RWPE1 (cell line): ENCODE data around the gene C1orf159.

Experiments used
- CTCF ChIA-PET: fragments of 350-600 bp; sonication (Branson Sonifier 250); formaldehyde crosslinking; extraction: SDS; loops from one replicate; lab custom pipeline; 2021; lab: Yijun Ruan, JAX
- POLR2A ChIA-PET: fragments of 400-600 bp; formaldehyde crosslinking; extraction: SDS; loops from one replicate; lab custom pipeline; 2020; ENCODE audit warnings: antibody characterized with exemption; ENCODE audit not compliant: low non-redundant PET; lab: Yijun Ruan, JAX
- DNase-seq: peaks from one replicate; pipeline ENCODE4 v3.0.0; 2012; ENCODE audit warnings: low spot score
- H3K27ac ChIP-seq: fragments of 450-650 bp; 2 replicates; pipeline ENCODE4 v1.5.1; 2017
- TF ChIP-seq, protein P1 (sequence below): fragments of 450-650 bp; conservative IDR thresholded peaks from 2 replicates; pipeline ENCODE4 v1.5.1; 2017; ENCODE audit warnings: low read depth, mild to moderate bottlenecking

C1orf159 gene

DNA sequence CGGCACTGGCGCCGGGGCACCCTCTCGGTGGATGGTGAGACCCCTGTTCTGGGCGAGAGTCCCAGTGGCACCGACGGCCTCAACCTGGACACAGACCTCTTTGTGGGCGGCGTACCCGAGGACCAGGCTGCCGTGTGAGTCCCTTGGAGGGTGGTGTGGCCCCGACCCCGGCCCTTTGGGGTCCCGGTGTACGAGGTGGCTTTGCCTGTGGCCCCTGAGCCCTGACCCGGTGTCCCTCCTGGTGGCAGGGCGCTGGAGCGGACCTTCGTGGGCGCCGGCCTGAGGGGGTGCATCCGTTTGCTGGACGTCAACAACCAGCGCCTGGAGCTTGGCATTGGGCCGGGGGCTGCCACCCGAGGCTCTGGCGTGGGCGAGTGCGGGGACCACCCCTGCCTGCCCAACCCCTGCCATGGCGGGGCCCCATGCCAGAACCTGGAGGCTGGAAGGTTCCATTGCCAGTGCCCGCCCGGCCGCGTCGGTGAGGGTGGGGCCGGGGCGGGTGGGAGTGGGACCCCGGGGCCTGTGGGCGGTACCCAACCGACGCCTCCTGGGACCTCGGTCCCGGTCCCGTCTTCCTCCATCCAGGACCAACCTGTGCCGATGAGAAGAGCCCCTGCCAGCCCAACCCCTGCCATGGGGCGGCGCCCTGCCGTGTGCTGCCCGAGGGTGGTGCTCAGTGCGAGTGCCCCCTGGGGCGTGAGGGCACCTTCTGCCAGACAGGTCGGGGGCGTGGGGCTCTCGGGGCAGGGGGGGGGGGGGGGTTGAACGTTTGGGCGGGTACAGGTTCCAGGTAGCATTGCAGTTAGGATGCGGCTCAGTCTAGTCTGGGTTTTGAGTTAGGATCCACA, 66.3 kb downstream of the C1orf159 start:
- TF ChIP-seq, protein P1, sequence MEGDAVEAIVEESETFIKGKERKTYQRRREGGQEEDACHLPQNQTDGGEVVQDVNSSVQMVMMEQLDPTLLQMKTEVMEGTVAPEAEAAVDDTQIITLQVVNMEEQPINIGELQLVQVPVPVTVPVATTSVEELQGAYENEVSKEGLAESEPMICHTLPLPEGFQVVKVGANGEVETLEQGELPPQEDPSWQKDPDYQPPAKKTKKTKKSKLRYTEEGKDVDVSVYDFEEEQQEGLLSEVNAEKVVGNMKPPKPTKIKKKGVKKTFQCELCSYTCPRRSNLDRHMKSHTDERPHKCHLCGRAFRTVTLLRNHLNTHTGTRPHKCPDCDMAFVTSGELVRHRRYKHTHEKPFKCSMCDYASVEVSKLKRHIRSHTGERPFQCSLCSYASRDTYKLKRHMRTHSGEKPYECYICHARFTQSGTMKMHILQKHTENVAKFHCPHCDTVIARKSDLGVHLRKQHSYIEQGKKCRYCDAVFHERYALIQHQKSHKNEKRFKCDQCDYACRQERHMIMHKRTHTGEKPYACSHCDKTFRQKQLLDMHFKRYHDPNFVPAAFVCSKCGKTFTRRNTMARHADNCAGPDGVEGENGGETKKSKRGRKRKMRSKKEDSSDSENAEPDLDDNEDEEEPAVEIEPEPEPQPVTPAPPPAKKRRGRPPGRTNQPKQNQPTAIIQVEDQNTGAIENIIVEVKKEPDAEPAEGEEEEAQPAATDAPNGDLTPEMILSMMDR: no peak
- POLR2A ChIA-PET: no interaction called here
- CTCF ChIA-PET: no interaction called here
- DNase-seq: no peak
- H3K27ac ChIP-seq: no peak overlapping the region

DNA sequence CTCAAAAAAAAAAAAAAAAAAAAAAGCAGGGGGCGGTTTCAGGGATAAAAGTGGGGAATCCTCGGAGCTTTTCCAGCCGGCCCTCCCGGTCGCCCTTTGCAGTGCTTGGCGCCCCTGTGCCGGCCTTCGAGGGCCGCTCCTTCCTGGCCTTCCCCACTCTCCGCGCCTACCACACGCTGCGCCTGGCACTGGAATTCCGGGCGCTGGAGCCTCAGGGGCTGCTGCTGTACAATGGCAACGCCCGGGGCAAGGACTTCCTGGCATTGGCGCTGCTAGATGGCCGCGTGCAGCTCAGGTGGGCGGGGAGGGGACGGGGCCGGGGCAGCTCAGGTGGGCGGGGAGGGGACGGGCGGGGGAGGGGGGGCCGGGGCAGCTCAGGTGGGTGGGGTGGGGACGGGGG, 67.1 kb downstream of the C1orf159 start:
- POLR2A ChIA-PET: no interaction called here
- CTCF ChIA-PET: no interaction called here

DNA sequence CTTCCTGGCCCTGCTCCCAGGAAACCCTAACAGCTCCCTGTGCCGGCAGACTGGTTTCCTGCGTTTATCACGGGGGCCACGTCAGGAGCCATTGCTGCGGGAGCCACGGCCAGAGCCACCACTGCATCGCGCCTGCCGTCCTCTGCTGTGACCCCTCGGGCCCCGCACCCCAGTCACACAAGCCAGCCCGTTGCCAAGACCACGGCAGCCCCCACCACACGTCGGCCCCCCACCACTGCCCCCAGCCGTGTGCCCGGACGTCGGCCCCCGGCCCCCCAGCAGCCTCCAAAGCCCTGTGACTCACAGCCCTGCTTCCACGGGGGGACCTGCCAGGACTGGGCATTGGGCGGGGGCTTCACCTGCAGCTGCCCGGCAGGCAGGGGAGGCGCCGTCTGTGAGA, 67.9 kb downstream of the C1orf159 start:
- no peak for DNase-seq
- TF ChIP-seq, protein P1: no peak
- no peak overlapping the region for H3K27ac ChIP-seq
- ChIA-PET CTCF (no interaction called here), POLR2A (no interaction called here)

More for the DNA sequence above, 67.1 kb downstream of the C1orf159 start:
- no peak for DNase-seq
- H3K27ac ChIP-seq: no peak overlapping the region
- TF ChIP-seq, protein P1: no peak

DNA sequence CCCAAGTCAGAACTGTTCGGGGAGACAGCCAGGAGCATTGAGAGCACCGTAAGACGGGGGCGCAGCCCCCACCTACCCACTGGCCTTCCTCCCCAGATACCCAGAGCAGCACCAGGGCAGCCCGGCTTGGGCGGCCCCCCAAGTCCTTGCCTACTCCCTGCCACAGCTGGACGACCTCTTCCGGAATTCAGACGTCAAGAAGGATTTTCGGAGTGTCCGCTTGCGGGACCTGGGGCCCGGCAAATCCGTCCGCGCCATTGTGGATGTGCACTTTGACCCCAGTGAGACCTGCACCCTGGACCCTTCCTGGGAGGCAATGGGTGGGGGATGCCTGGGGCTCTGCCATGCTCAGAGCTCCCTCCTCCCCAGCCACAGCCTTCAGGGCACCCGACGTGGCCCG, 68.5 kb downstream of the C1orf159 start:
- TF ChIP-seq, protein P1: no peak
- ChIA-PET POLR2A (no interaction called here), CTCF (interaction anchor here (0.6 kb wide), 1 partner anchor 16 kb away, joined by 3 read pairs; no protein-coding TSS in a partner anchor)
- no peak overlapping the region for H3K27ac ChIP-seq
- no peak for DNase-seq

DNA sequence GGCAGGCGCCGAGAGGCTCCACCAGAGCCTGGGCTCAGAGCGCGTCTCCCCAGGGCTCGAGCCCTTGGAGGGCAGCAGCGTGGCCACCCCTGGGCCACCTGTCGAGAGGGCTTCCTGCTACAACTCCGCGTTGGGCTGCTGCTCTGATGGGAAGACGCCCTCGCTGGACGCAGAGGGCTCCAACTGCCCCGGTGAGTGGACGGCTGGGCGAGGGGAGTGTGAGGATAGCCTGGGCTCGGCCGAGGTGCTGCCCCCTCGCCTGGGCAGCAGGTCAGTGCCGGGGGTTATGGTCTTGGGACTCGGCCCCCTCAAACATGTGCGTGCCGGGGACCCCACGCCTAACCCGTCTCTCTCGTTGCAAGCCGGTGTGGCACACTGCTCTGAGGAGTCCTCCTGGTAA, 69.1 kb downstream of the C1orf159 start:
- no peak for DNase-seq
- ChIA-PET CTCF (no interaction called here), POLR2A (no interaction called here)
- TF ChIP-seq, protein P1: no peak
- H3K27ac ChIP-seq: no peak overlapping the region

DNA sequence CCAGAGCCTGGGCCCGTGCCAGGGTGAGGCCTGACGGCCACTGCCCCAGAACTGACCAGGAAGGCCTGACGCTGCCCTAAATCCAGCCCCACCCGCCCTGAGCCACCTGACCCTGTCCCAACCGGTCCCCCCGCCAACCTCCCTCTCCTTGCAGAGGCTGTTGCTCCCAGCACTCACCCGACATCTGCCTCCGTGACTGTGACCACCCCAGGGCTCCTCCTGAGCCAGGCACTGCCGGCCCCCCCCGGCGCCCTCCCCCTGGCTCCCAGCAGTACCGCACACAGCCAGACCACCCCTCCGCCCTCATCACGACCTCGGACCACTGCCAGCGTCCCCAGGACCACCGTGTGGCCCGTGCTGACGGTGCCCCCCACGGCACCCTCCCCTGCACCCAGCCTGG, 69.6 kb downstream of the C1orf159 start:
- ChIA-PET POLR2A (no interaction called here), CTCF (no interaction called here)
- H3K27ac ChIP-seq: no peak overlapping the region
- no peak for DNase-seq
- TF ChIP-seq, protein P1: no peak
